H1 (cell line): Measurements from ENCODE around the gene SOX8. TPM values are rescaled to one million over a fixed set of nuclear protein-coding genes. Genes with fewer than 3 reads are reported as not detected.

Experiments
- CTCF ChIA-PET: fragments of 300-600 bp; sonication (Branson Sonifier 250); formaldehyde crosslinking; loops from one replicate; lab custom pipeline; 2021; ENCODE audit not compliant: partially characterized antibody; lab: Charles Lee
- POLR2A ChIA-PET: fragments of 300-600 bp; sonication (Branson Sonifier 250); formaldehyde crosslinking; loops from one replicate; lab custom pipeline; 2021; ENCODE audit warnings: inconsistent platforms; ENCODE audit not compliant: partially characterized antibody; lab: Charles Lee
- DNase-seq, 2 experiments: peaks; one replicate each; pipeline versions ENCODE4 v3.0.0 to v3.0.0-alpha.2; 2010 to 2022; ENCODE audit warnings: low spot score in 2 of 2, low read depth in 1 of 2, mixed read lengths in 1 of 2
- FAIRE-seq: peaks from 2 replicates; lab custom pipeline; 2011; peaks lifted over from hg19 to GRCh38; lab: Jason Lieb, UNC
- H2AFZ ChIP-seq: 2 replicates; pipeline ENCODE4 v1.8.1; 2012; ENCODE audit warnings: low read length, inconsistent platforms
- H2AK5ac ChIP-seq: 2 replicates; pipeline ENCODE4 v1.6.1; 2013; ENCODE audit warnings: low read depth, low read length
- H2BK120ac ChIP-seq: replicated peaks from 2 replicates; pipeline ENCODE3; 2013; ENCODE audit warnings: low read depth, low read length, inconsistent platforms
- H2BK12ac ChIP-seq: 2 replicates; pipeline ENCODE4 v1.6.1; 2013; ENCODE audit warnings: low read depth, low read length
- H2BK15ac ChIP-seq: 2 replicates; pipeline ENCODE4 v1.6.1; 2013; ENCODE audit warnings: low read length
- H2BK20ac ChIP-seq: 2 replicates; pipeline ENCODE4 v1.6.1; 2013; ENCODE audit warnings: low read length
- H2BK5ac ChIP-seq: 2 replicates; pipeline ENCODE4 v1.6.1; 2013; ENCODE audit warnings: low read depth, low read length
- H3K14ac ChIP-seq: 2 replicates; pipeline ENCODE4 v1.6.1; 2013; ENCODE audit warnings: inconsistent platforms; ENCODE audit not compliant: insufficient read length
- H3K18ac ChIP-seq: 2 replicates; pipeline ENCODE4 v1.6.1; 2013; ENCODE audit warnings: low read length; ENCODE audit errors: extremely low read depth
- H3K23ac ChIP-seq: 2 replicates; pipeline ENCODE4 v1.6.1; 2013; ENCODE audit warnings: inconsistent platforms; ENCODE audit not compliant: insufficient read length
- H3K23me2 ChIP-seq: 2 replicates; pipeline ENCODE4 v1.6.1; 2013; ENCODE audit warnings: low read depth, low read length
- H3K27ac ChIP-seq: 2 replicates; pipeline ENCODE4 v1.6.1; 2011; ENCODE audit warnings: low read depth, low read length, inconsistent platforms
- H3K27me3 ChIP-seq, 4 experiments: replicated peaks in 1 of 4; 1 replicate in 1 of 4; 2 replicates in 3 of 4; pipeline versions ENCODE4 v1.6.1 to v1.8.1; 2011 to 2013; ENCODE audit warnings: low read length in 3 of 4, mild to moderate bottlenecking in 3 of 4, inconsistent platforms in 2 of 4, mixed read lengths in 2 of 4, moderate library complexity in 1 of 4; ENCODE audit not compliant: control insufficient read depth in 3 of 4, insufficient read depth in 3 of 4; ENCODE audit errors: extremely low read depth in 1 of 4
- H3K36me3 ChIP-seq, 4 experiments: 2 replicates each; pipeline versions ENCODE4 v1.6.1 to v1.8.1; 2011 to 2013; ENCODE audit warnings: mild to moderate bottlenecking in 4 of 4, low read length in 3 of 4, moderate library complexity in 2 of 4, control low read depth in 1 of 4, inconsistent platforms in 1 of 4; ENCODE audit not compliant: insufficient read depth in 4 of 4, control insufficient read depth in 2 of 4
- H3K4ac ChIP-seq: replicated peaks from 2 replicates; pipeline ENCODE3; 2013; ENCODE audit warnings: low read length, low read depth, mixed read lengths, inconsistent platforms; ENCODE audit not compliant: insufficient read length
- H3K4me1 ChIP-seq, 4 experiments: replicated peaks in 1 of 4; 1 replicate in 1 of 4; 2 replicates in 3 of 4; pipeline versions ENCODE4 v1.6.1 to v1.8.1; 2011 to 2013; ENCODE audit warnings: low read length in 3 of 4, inconsistent platforms in 2 of 4, mixed read lengths in 1 of 4; ENCODE audit not compliant: insufficient read depth in 4 of 4, control insufficient read depth in 3 of 4
- H3K4me2 ChIP-seq, 2 experiments: 2 replicates each; pipeline versions ENCODE4 v1.6.1 to v1.8.1; 2011 to 2013; ENCODE audit warnings: low read depth in 2 of 2, low read length in 2 of 2, control low read depth in 1 of 2, inconsistent platforms in 1 of 2, mild to moderate bottlenecking in 1 of 2; ENCODE audit not compliant: insufficient read depth in 1 of 2
- H3K4me3 ChIP-seq, 4 experiments: fragments of 200-600, 300-600 bp in 1 of 4; sonication (generic), shearing (Covaris generic), sonication (Bioruptor Twin) in 1 of 4; 2 replicates each; pipeline versions ENCODE4 v1.5.1 to v1.8.1; 2011 to 2016; ENCODE audit warnings: low read length in 4 of 4, low read depth in 3 of 4, control low read depth in 2 of 4, inconsistent platforms in 2 of 4, mild to moderate bottlenecking in 2 of 4, mixed read lengths in 1 of 4, moderate library complexity in 1 of 4; ENCODE audit not compliant: insufficient read depth in 2 of 4; ENCODE audit errors: extremely low read depth in 1 of 4
- H3K56ac ChIP-seq: replicated peaks from 2 replicates; pipeline ENCODE3; 2013; ENCODE audit warnings: low read depth, mild to moderate bottlenecking, mixed read lengths, low read length, inconsistent platforms; ENCODE audit not compliant: insufficient read length
- H3K79me1 ChIP-seq: 2 replicates; pipeline ENCODE4 v1.6.1; 2013; ENCODE audit warnings: low read depth, low read length, control low read depth
- H3K79me2 ChIP-seq, 2 experiments: 2 replicates each; pipeline versions ENCODE4 v1.6.1 to v1.8.1; 2012 to 2013; ENCODE audit warnings: low read length in 2 of 2, mild to moderate bottlenecking in 2 of 2, inconsistent platforms in 1 of 2; ENCODE audit not compliant: insufficient read depth in 2 of 2, control insufficient read depth in 1 of 2
- H3K9ac ChIP-seq, 4 experiments: replicated peaks in 1 of 4; 1 replicate in 1 of 4; 2 replicates in 3 of 4; pipeline versions ENCODE4 v1.6.1 to v1.8.1; 2011 to 2013; ENCODE audit warnings: low read depth in 3 of 4, low read length in 3 of 4, control low read depth in 2 of 4, mild to moderate bottlenecking in 2 of 4, moderate library complexity in 2 of 4, inconsistent platforms in 1 of 4; ENCODE audit errors: extremely low read depth in 1 of 4
- H3K9me3 ChIP-seq, 2 experiments: 2 replicates each; pipeline versions ENCODE4 v1.6.1 to v1.8.1; 2012 to 2013; ENCODE audit warnings: mild to moderate bottlenecking in 2 of 2, moderate library complexity in 2 of 2, control low read depth in 1 of 2, inconsistent platforms in 1 of 2, low read depth in 1 of 2, low read length in 1 of 2, mixed read lengths in 1 of 2; ENCODE audit not compliant: insufficient read depth in 2 of 2
- H4K20me1 ChIP-seq, 2 experiments: replicated peaks in 1 of 2; 2 replicates each; pipeline versions ENCODE3 to v1.8.1; 2011 to 2013; ENCODE audit warnings: inconsistent platforms in 2 of 2, low read length in 2 of 2, mild to moderate bottlenecking in 1 of 2; ENCODE audit not compliant: insufficient read depth in 2 of 2, control insufficient read depth in 1 of 2
- H4K5ac ChIP-seq: 2 replicates; pipeline ENCODE4 v1.6.1; 2013; ENCODE audit warnings: low read length, low read depth, mixed read lengths, inconsistent platforms; ENCODE audit not compliant: insufficient read length
- H4K8ac ChIP-seq: 2 replicates; pipeline ENCODE4 v1.8.0; 2013; ENCODE audit warnings: mild to moderate bottlenecking, moderate library complexity, low read length, inconsistent platforms; ENCODE audit not compliant: insufficient read depth; ENCODE audit errors: extremely low read depth
- H4K91ac ChIP-seq: replicated peaks from 2 replicates; pipeline ENCODE3; 2013; ENCODE audit warnings: low read length, mixed read lengths, inconsistent platforms; ENCODE audit not compliant: insufficient read length
- BCL11A ChIP-seq, 2 experiments: IDR thresholded peaks; one replicate each; pipeline ENCODE4 v1.6.1; 2011; ENCODE audit warnings: low read depth in 2 of 2, low read length in 2 of 2, mild to moderate bottlenecking in 2 of 2
- BRCA1 ChIP-seq: IDR thresholded peaks from 2 replicates; pipeline ENCODE4 v1.6.1; 2012; ENCODE audit warnings: low read depth, low read length, improper control_type of control experiment
- CBX5 ChIP-seq: fragments of 300-800, 300-1000 bp; sonication (generic); IDR thresholded peaks from 2 replicates; pipeline ENCODE4 v1.7.1; 2016; ENCODE audit warnings: antibody characterized with exemption, low read length, low read depth
- CEBPB ChIP-seq: IDR thresholded peaks from 2 replicates; pipeline ENCODE4 v1.6.1; 2012; ENCODE audit warnings: low read depth, low read length
- CREB1 ChIP-seq: IDR thresholded peaks from 2 replicates; pipeline ENCODE4 v1.6.1; 2012; ENCODE audit warnings: inconsistent platforms
- EZH2 ChIP-seq: fragments of 200-600 bp; sonication (generic); IDR thresholded peaks from 2 replicates; pipeline ENCODE4 v1.7.1; 2012; ENCODE audit warnings: low read depth, mild to moderate bottlenecking, moderate library complexity, low read length, inconsistent platforms; ENCODE audit not compliant: severe bottlenecking
- FOSL1 ChIP-seq: IDR thresholded peaks from 2 replicates; pipeline ENCODE4 v1.6.1; 2011; ENCODE audit warnings: mild to moderate bottlenecking, low read depth, low read length, moderate library complexity; ENCODE audit not compliant: insufficient read depth
- HDAC2 ChIP-seq, 2 experiments: fragments of 300-600 bp in 1 of 2; sonication (generic) in 1 of 2; IDR thresholded peaks; 2 replicates each; pipeline ENCODE4 v1.6.1; 2011 to 2012; ENCODE audit warnings: low read depth in 2 of 2, low read length in 2 of 2, mild to moderate bottlenecking in 2 of 2, moderate library complexity in 2 of 2, borderline replicate concordance in 1 of 2, inconsistent platforms in 1 of 2
- JUND ChIP-seq: IDR thresholded peaks from 2 replicates; pipeline ENCODE4 v1.6.1; 2011; ENCODE audit warnings: mild to moderate bottlenecking, improper control_type of control experiment, low read length
- RXRA ChIP-seq: IDR thresholded peaks from 2 replicates; pipeline ENCODE4 v1.6.1; 2011; ENCODE audit warnings: low read depth, mild to moderate bottlenecking, low read length, moderate library complexity; ENCODE audit not compliant: insufficient read depth
- SP1 ChIP-seq: IDR thresholded peaks from 2 replicates; pipeline ENCODE4 v1.6.1; 2011; ENCODE audit warnings: low read depth, low read length
- SP4 ChIP-seq: IDR thresholded peaks from 2 replicates; pipeline ENCODE4 v1.6.1; 2012; ENCODE audit warnings: low read length, inconsistent platforms
- SUZ12 ChIP-seq: fragments of 200-600 bp; sonication (generic); IDR thresholded peaks from 2 replicates; pipeline ENCODE4 v1.6.1; 2012; ENCODE audit warnings: mild to moderate bottlenecking, inconsistent platforms, low read length, moderate library complexity, mixed read lengths
- YY1 ChIP-seq: IDR thresholded peaks from 2 replicates; pipeline ENCODE4 v1.6.1; 2011; ENCODE audit warnings: low read depth, mild to moderate bottlenecking, low read length
- WGBS, 2 experiments: shearing (Covaris generic) in 1 of 2; methylation state at CpG; one replicate each; pipeline versions ENCODE4 v1.1.6 to v1.1.7; 2013 to 2015; ENCODE audit warnings: low lambda C conversion rate in 2 of 2, mixed read lengths in 2 of 2, inconsistent platforms in 1 of 2, low coverage in 1 of 2, missing lambda C conversion rate in 1 of 2; ENCODE audit not compliant: insufficient replicate concordance in 2 of 2, insufficient coverage in 1 of 2, insufficient read length in 1 of 2; ENCODE audit errors: extremely low coverage in 1 of 2, missing lambda C conversion rate in 1 of 2; 5-methylcytosine and 5-hydroxymethylcytosine counted together
- polyA plus RNA-seq, 7 experiments: library from polyadenylated mRNA; depleted of rRNA in 3 of 7; stranded (reverse) in 5 of 7; unstranded in 2 of 7; fragments of >200 nt in 5 of 7; fragments of 200-250 nt in 2 of 7; gene quantifications; 1 replicate in 5 of 7; 2 replicates in 1 of 7; 4 replicates in 1 of 7; pipeline versions ENCODE4 v1.2.1 to v1.2.3, GENCODE V29; 2011 to 2013; ENCODE audit warnings: missing spikeins in 2 of 7, mixed read lengths in 2 of 7
- total RNA-seq: library from RNA; stranded (reverse); fragmentation: NEBNext Ultra II Directional; extraction: Animal tissue kit (Norgen Biotek cat#: 25700); gene quantifications from 2 replicates; pipeline ENCODE4 v1.2.1, GENCODE V29; 2021

The SOX8 gene
- total and polyA plus RNA-seq, 2 of the 8 experiments (the other 6 are each of a cell fraction or from before 2014, with no cell fraction given): 2.2 to 5.7 TPM

GRCh38 chr16:965487-965886, 16.1 kb upstream of the SOX8 start:
- H2BK20ac ChIP-seq: no peak overlapping the region
- H3K4me1 ChIP-seq: peaks cover 0 to 4% (median under 1%) of the 10 kb centered on the region in 4 experiments; a peak in 3 of 7 replicates
- H3K9me3 ChIP-seq: peaks cover 0 to 4% of the 10 kb centered on the region in 2 experiments; a peak in 1 of 4 replicates
- no peak for TF ChIP-seq BRCA1
- TF ChIP-seq YY1: no peak
- no peak for TF ChIP-seq SUZ12
- no peak for TF ChIP-seq RXRA
- TF ChIP-seq JUND: no peak
- TF ChIP-seq CEBPB: no peak
- TF ChIP-seq SP4: no peak
- no peak for TF ChIP-seq CBX5
- no peak for TF ChIP-seq SP1
- TF ChIP-seq EZH2: no peak
- TF ChIP-seq FOSL1: no peak
- no peak for TF ChIP-seq HDAC2 (IDR thresholded peaks at IDR 0.05; ENCODE audit: borderline replicate concordance in 1 of 2, low read depth in 2 of 2, low read length in 2 of 2)
- no peak for TF ChIP-seq BCL11A (IDR thresholded peaks at IDR 0.05; ENCODE audit: low read depth in 2 of 2, low read length in 2 of 2)
- no peak for TF ChIP-seq CREB1
- TF ChIP-seq, all 59 proteins: peak for 0
- WGBS, 2 experiments: 85% methylated on average over 4 of the region's 4 CpGs; no CpG with 5 or more reads in 1 of the 2 experiments
- FAIRE-seq (no peak), DNase-seq (no peak)
- H3K4ac ChIP-seq: no peak overlapping the region
- no peaks in the 10 kb centered on the region for H3K79me2 ChIP-seq
- no peak overlapping the region for H2BK5ac ChIP-seq
- no peak overlapping the region for H4K91ac ChIP-seq
- peaks cover 1% of the 10 kb centered on the region; the same call in 1 of the 2 replicates for H3K23me2 ChIP-seq
- H4K5ac ChIP-seq: no peak overlapping the region
- no peak overlapping the region for H2AK5ac ChIP-seq
- H3K4me2 ChIP-seq: no peak overlapping the region
- H2AFZ ChIP-seq: no peak overlapping the region
- no peak overlapping the region for H3K23ac ChIP-seq
- H4K20me1 ChIP-seq: peaks cover 0 to 4% of the 10 kb centered on the region in 2 experiments
- no peaks in the 10 kb centered on the region for H3K36me3 ChIP-seq
- no peak overlapping the region for H4K8ac ChIP-seq
- no peaks in the 10 kb centered on the region for H3K79me1 ChIP-seq
- H3K9ac ChIP-seq: no peak overlapping the region
- ChIA-PET POLR2A (no interaction called here), CTCF (no interaction called here)
- H2BK120ac ChIP-seq: no peak overlapping the region
- no peak overlapping the region for H3K18ac ChIP-seq
- peaks cover 0 to 10% (median 6%) of the 10 kb centered on the region in 4 experiments; a peak in 4 of 7 replicates for H3K27me3 ChIP-seq
- no peak overlapping the region for H2BK12ac ChIP-seq
- no peak overlapping the region for H2BK15ac ChIP-seq
- H3K56ac ChIP-seq: no peak overlapping the region
- H3K4me3 ChIP-seq: no peak overlapping the region
- no peak overlapping the region for H3K14ac ChIP-seq
- no peak overlapping the region for H3K27ac ChIP-seq
